Prostate gland (tissue), 2 donors: ENCODE results near the gene LVRN.

Source experiments
- CTCF ChIP-seq, 4 experiments: fragments of 200-600 bp in 2 of 4; fragments of 450-650 bp in 2 of 4; sonication (generic) in 2 of 4; IDR thresholded peaks; 1 replicate in 3 of 4; 2 replicates in 1 of 4; pipeline ENCODE4 v1.5.1; 2016 to 2019; ENCODE audit warnings: antibody characterized with exemption in 4 of 4, mild to moderate bottlenecking in 2 of 4, moderate library complexity in 2 of 4
- POLR2A ChIP-seq: fragments of 450-650 bp; IDR thresholded peaks from one replicate; pipeline ENCODE4 v1.6.1; 2016; ENCODE audit warnings: antibody characterized with exemption, mild to moderate bottlenecking
- POLR2AphosphoS5 ChIP-seq: sonication (generic); formaldehyde crosslinking; IDR thresholded peaks from one replicate; pipeline ENCODE4 v1.6.1; 2017; ENCODE audit warnings: antibody characterized with exemption

GRCh38 chr5:116075191-116075831 lies 113.0 kb downstream of the LVRN start:
- TF ChIP-seq POLR2A (no peak), CTCF (IDR thresholded peaks at IDR 0.05) (no peak), POLR2AphosphoS5 (no peak)
